22Rv1 (cell line): ENCODE results near the gene UBE3C.

Experiments
- CTCF ChIP-seq: fragments of 450-650 bp; IDR thresholded peaks from 2 replicates; pipeline ENCODE4 v1.5.1; 2017; ENCODE audit warnings: mild to moderate bottlenecking
- ZFX ChIP-seq: fragments of 450-650 bp; IDR thresholded peaks from 2 replicates; pipeline ENCODE4 v1.6.1; 2017; ENCODE audit warnings: antibody characterized with exemption, borderline replicate concordance

GRCh38 chr7:157189405-157189804 lies 50.7 kb downstream of the UBE3C start:
- TF ChIP-seq CTCF = no peak
- no peak for TF ChIP-seq ZFX
